H9 (cell line): ENCODE results near the gene ASMTL. TPM values are rescaled to one million over a fixed set of nuclear protein-coding genes. Genes with fewer than 3 reads are reported as not detected.

ENCODE experiments used
- DNase-seq: peaks from one replicate; pipeline ENCODE4 v3.0.0-alpha.2; 2017
- H2AFZ ChIP-seq: one replicate; pipeline ENCODE4 v1.6.1; 2013; ENCODE audit warnings: mild to moderate bottlenecking, low read length, control low read depth, moderate library complexity
- H2AK5ac ChIP-seq: 2 replicates; pipeline ENCODE4 v1.6.1; 2013; ENCODE audit warnings: low read length, control low read depth, mixed read lengths; ENCODE audit not compliant: insufficient read length
- H2BK120ac ChIP-seq: one replicate; pipeline ENCODE4 v1.6.1; 2013; ENCODE audit warnings: low read depth, mild to moderate bottlenecking, low read length, control low read depth, inconsistent platforms; ENCODE audit not compliant: poor library complexity, severe bottlenecking
- H2BK12ac ChIP-seq: 2 replicates; pipeline ENCODE4 v1.6.1; 2013; ENCODE audit warnings: low read length, control low read depth, mixed read lengths, low read depth; ENCODE audit not compliant: insufficient read length
- H2BK15ac ChIP-seq: 2 replicates; pipeline ENCODE4 v1.6.1; 2013; ENCODE audit warnings: low read depth, low read length, control low read depth
- H2BK20ac ChIP-seq: one replicate; pipeline ENCODE4 v1.6.1; 2013; ENCODE audit warnings: low read depth, mild to moderate bottlenecking, low read length, control low read depth, inconsistent platforms; ENCODE audit not compliant: poor library complexity, severe bottlenecking
- H2BK5ac ChIP-seq: 2 replicates; pipeline ENCODE4 v1.6.1; 2013; ENCODE audit warnings: low read length, control low read depth, mixed read lengths; ENCODE audit not compliant: insufficient read length
- H3K14ac ChIP-seq: 2 replicates; pipeline ENCODE4 v1.6.1; 2013; ENCODE audit warnings: low read length, control low read depth; ENCODE audit not compliant: insufficient read depth
- H3K18ac ChIP-seq: 2 replicates; pipeline ENCODE4 v1.6.1; 2013; ENCODE audit warnings: low read depth, mild to moderate bottlenecking, mixed read lengths, low read length, control low read depth; ENCODE audit not compliant: insufficient read length
- H3K23ac ChIP-seq: 2 replicates; pipeline ENCODE4 v1.6.1; 2013; ENCODE audit warnings: low read length, control low read depth, mixed read lengths, low read depth; ENCODE audit not compliant: insufficient read length
- H3K23me2 ChIP-seq: 2 replicates; pipeline ENCODE4 v1.6.1; 2013; ENCODE audit warnings: low read depth, mild to moderate bottlenecking, mixed read lengths, low read length, control low read depth; ENCODE audit not compliant: insufficient read length, poor library complexity, severe bottlenecking
- H3K27ac ChIP-seq: 2 replicates; pipeline ENCODE4 v1.5.1; 2013; ENCODE audit warnings: low read length, control low read depth, mixed read lengths, low read depth; ENCODE audit not compliant: insufficient read length
- H3K27me3 ChIP-seq: 2 replicates; pipeline ENCODE4 v1.6.1; 2013; ENCODE audit warnings: low read length, control low read depth, inconsistent platforms; ENCODE audit not compliant: insufficient read depth
- H3K4ac ChIP-seq: 2 replicates; pipeline ENCODE4 v1.6.1; 2013; ENCODE audit warnings: low read depth, mild to moderate bottlenecking, control low read depth, inconsistent platforms, low read length, moderate library complexity
- H3K4me1 ChIP-seq: 2 replicates; pipeline ENCODE4 v1.6.1; 2013; ENCODE audit warnings: low read length, control low read depth, inconsistent platforms; ENCODE audit not compliant: insufficient read depth
- H3K4me2 ChIP-seq: 2 replicates; pipeline ENCODE4 v1.6.1; 2013; ENCODE audit warnings: low read length, control low read depth, mixed read lengths; ENCODE audit not compliant: insufficient read length, insufficient read depth
- H3K56ac ChIP-seq: 2 replicates; pipeline ENCODE4 v1.6.1; 2013; ENCODE audit warnings: low read depth, mild to moderate bottlenecking, mixed read lengths, low read length, control low read depth; ENCODE audit not compliant: insufficient read length
- H3K79me1 ChIP-seq: 2 replicates; pipeline ENCODE4 v1.6.1; 2013; ENCODE audit warnings: low read depth, mild to moderate bottlenecking, moderate library complexity, low read length, control low read depth, inconsistent platforms; ENCODE audit not compliant: insufficient read depth, poor library complexity, severe bottlenecking
- H3K79me2 ChIP-seq: 2 replicates; pipeline ENCODE4 v1.6.1; 2013; ENCODE audit warnings: low read length, control low read depth, inconsistent platforms; ENCODE audit not compliant: insufficient read depth
- H3K9ac ChIP-seq: 2 replicates; pipeline ENCODE4 v1.6.1; 2013; ENCODE audit warnings: low read length, control low read depth, mixed read lengths; ENCODE audit not compliant: insufficient read length; ENCODE audit errors: extremely low read depth
- H3K9me3 ChIP-seq: one replicate; pipeline ENCODE4 v1.6.1; 2013; ENCODE audit warnings: low read depth, low read length, inconsistent platforms; ENCODE audit not compliant: control insufficient read depth
- H3T11ph ChIP-seq: one replicate; pipeline ENCODE4 v1.6.1; 2013; ENCODE audit warnings: mild to moderate bottlenecking, low read length, control low read depth, inconsistent platforms
- H4K20me1 ChIP-seq: one replicate; pipeline ENCODE4 v1.6.1; 2013; ENCODE audit not compliant: control insufficient read depth, insufficient read length, insufficient read depth
- H4K5ac ChIP-seq: 2 replicates; pipeline ENCODE4 v1.6.1; 2013; ENCODE audit warnings: low read depth, mild to moderate bottlenecking, mixed read lengths, low read length, control low read depth; ENCODE audit not compliant: insufficient read length
- H4K8ac ChIP-seq: replicated peaks from 2 replicates; pipeline ENCODE4 v1.6.1; 2013; ENCODE audit warnings: low read length, control low read depth, mixed read lengths, low read depth; ENCODE audit not compliant: insufficient read length
- H4K91ac ChIP-seq: 2 replicates; pipeline ENCODE4 v1.6.1; 2013; ENCODE audit warnings: low read depth, mild to moderate bottlenecking, moderate library complexity, mixed read lengths, low read length, control low read depth; ENCODE audit not compliant: insufficient read length
- H3K27ac Mint-ChIP-seq, 3 experiments: 2 replicates in 2 of 3; 3 replicates in 1 of 3; pipeline ENCODE4 v1.8.0; 2020 to 2021; ENCODE audit warnings: mixed read lengths in 3 of 3, mild to moderate bottlenecking in 1 of 3, moderate library complexity in 1 of 3
- H3K27me3 Mint-ChIP-seq: 2 replicates; pipeline ENCODE4 v1.8.0; 2021; ENCODE audit warnings: low read depth, mild to moderate bottlenecking, moderate library complexity, mixed read lengths
- H3K36me3 Mint-ChIP-seq, 3 experiments: 2 replicates in 2 of 3; 3 replicates in 1 of 3; pipeline ENCODE4 v1.8.0; 2020 to 2021; ENCODE audit warnings: low read depth in 3 of 3, mixed read lengths in 3 of 3; ENCODE audit not compliant: insufficient read depth in 1 of 3
- H3K4me1 Mint-ChIP-seq, 2 experiments: 2 replicates each; pipeline ENCODE4 v1.8.0; 2020; ENCODE audit warnings: mixed read lengths in 2 of 2
- H3K4me3 Mint-ChIP-seq, 2 experiments: 2 replicates in 1 of 2; 3 replicates in 1 of 2; pipeline ENCODE4 v1.8.0; 2020 to 2021; ENCODE audit warnings: mild to moderate bottlenecking in 2 of 2, mixed read lengths in 2 of 2, moderate library complexity in 1 of 2
- H3K9me3 Mint-ChIP-seq, 2 experiments: 2 replicates in 1 of 2; 3 replicates in 1 of 2; pipeline ENCODE4 v1.8.0; 2020; ENCODE audit warnings: mild to moderate bottlenecking in 2 of 2, mixed read lengths in 2 of 2, moderate library complexity in 1 of 2
- WGBS: extraction: QIAGEN DNeasy Blood & Tissue Kit; methylation state at CpG from one replicate; pipeline ENCODE4 v1.1.7; 2013; ENCODE audit warnings: missing lambda C conversion rate, low lambda C conversion rate, mixed read lengths; ENCODE audit not compliant: insufficient read length; ENCODE audit errors: extremely low coverage; 5-methylcytosine and 5-hydroxymethylcytosine counted together
- total RNA-seq: library from RNA; stranded (reverse); gene quantifications from 2 replicates; pipeline ENCODE4 v1.2.1, GENCODE V29; 2021
- TF ChIP-seq, protein P1 (sequence below): fragments of 200-600 bp; sonication (generic); conservative IDR thresholded peaks from 3 replicates; pipeline ENCODE4 v1.8.0; 2021; ENCODE audit warnings: antibody characterized with exemption, mild to moderate bottlenecking

Gene ASMTL
- total RNA-seq, 1 experiment from 2014 or later, result 59.8 TPM

DNA sequence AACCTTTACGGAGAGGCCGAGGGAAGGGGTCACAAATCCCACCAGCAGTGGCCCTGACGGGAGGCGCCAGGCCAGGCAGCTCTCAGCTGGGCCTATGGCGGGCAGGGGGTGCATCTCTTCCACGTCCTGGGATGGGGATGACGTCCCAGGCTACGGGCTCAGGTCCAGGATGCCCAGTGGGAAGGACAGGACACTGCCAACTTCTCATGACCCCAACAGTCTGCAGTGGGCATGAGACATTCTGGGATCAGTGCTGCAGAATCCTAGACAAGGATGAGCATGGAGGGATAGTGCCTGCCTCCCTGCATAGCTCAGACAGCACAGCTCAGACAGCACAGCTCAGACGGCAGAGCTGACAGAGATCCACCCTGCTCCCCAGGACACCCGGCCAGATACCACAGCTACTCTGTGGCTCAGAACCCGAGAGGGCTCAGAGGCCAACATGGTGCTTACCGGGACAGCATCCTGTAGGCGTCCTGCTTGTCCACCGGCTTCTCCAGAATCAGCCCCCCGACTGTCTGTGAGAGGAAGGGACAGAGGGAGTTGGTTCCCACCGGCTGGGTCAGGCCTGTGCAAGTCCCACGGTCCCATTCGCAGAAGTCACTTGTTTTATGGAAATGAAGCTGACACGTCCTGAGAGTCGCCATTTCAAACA lies 17.3 kb downstream of the ASMTL start:
- no peak overlapping the region for H2AFZ ChIP-seq
- no peaks in the 10 kb centered on the region for H3K27me3 Mint-ChIP-seq
- H3T11ph ChIP-seq, result no peak overlapping the region
- H3K79me2 ChIP-seq, result no peaks in the 10 kb centered on the region
- H4K91ac ChIP-seq, result no peak overlapping the region
- H4K8ac ChIP-seq, result no peak overlapping the region
- H2BK120ac ChIP-seq, result no peak overlapping the region
- no peak overlapping the region for H2BK20ac ChIP-seq
- no peak overlapping the region for H3K4me3 Mint-ChIP-seq
- no peak overlapping the region for H3K4me2 ChIP-seq
- no peak overlapping the region for H3K9ac ChIP-seq
- H3K79me1 ChIP-seq, result no peaks in the 10 kb centered on the region
- H3K27ac Mint-ChIP-seq, result no peak overlapping the region; a peak in 1 of 7 replicates
- H2BK12ac ChIP-seq, result no peak overlapping the region
- TF ChIP-seq, protein P1, sequence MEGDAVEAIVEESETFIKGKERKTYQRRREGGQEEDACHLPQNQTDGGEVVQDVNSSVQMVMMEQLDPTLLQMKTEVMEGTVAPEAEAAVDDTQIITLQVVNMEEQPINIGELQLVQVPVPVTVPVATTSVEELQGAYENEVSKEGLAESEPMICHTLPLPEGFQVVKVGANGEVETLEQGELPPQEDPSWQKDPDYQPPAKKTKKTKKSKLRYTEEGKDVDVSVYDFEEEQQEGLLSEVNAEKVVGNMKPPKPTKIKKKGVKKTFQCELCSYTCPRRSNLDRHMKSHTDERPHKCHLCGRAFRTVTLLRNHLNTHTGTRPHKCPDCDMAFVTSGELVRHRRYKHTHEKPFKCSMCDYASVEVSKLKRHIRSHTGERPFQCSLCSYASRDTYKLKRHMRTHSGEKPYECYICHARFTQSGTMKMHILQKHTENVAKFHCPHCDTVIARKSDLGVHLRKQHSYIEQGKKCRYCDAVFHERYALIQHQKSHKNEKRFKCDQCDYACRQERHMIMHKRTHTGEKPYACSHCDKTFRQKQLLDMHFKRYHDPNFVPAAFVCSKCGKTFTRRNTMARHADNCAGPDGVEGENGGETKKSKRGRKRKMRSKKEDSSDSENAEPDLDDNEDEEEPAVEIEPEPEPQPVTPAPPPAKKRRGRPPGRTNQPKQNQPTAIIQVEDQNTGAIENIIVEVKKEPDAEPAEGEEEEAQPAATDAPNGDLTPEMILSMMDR, result no peak
- no peak overlapping the region for H2BK15ac ChIP-seq
- H3K4me1 ChIP-seq, result no peaks in the 10 kb centered on the region
- no peaks in the 10 kb centered on the region for H3K27me3 ChIP-seq
- H3K14ac ChIP-seq, result no peak overlapping the region
- H3K9me3 Mint-ChIP-seq, result peaks cover 0 to 2% of the 10 kb centered on the region in 2 experiments; a peak in 3 of 5 replicates
- H3K23ac ChIP-seq, result no peak overlapping the region
- H3K27ac ChIP-seq, result no peak overlapping the region
- H2AK5ac ChIP-seq, result no peak overlapping the region
- WGBS, result no CpG with 5 or more reads among the region's 20 CpGs
- DNase-seq, result peak; percentile 24
- H3K18ac ChIP-seq, result no peak overlapping the region
- no peak overlapping the region for H4K5ac ChIP-seq
- peaks cover 2 to 12% of the 10 kb centered on the region in 2 experiments; a peak in 2 of 4 replicates for H3K4me1 Mint-ChIP-seq
- H2BK5ac ChIP-seq, result no peak overlapping the region
- H3K4ac ChIP-seq, result no peak overlapping the region
- peaks cover 41 to 68% (median 62%) of the 10 kb centered on the region in 3 experiments; a peak in 6 of 7 replicates for H3K36me3 Mint-ChIP-seq
- no peak overlapping the region for H3K56ac ChIP-seq
- H4K20me1 ChIP-seq, result no peaks in the 10 kb centered on the region
- no peaks in the 10 kb centered on the region for H3K9me3 ChIP-seq
- no peaks in the 10 kb centered on the region for H3K23me2 ChIP-seq
